ENCODE results near the gene C1orf210.

Gene C1orf210

GRCh38 chr1:43305926-43306687 lies 20.7 kb upstream of the C1orf210 start:
- no peak overlapping the region for H3K4me3 ChIP-seq (ENCODE audit: low read depth, low read length)
- TF ChIP-seq, protein P1, sequence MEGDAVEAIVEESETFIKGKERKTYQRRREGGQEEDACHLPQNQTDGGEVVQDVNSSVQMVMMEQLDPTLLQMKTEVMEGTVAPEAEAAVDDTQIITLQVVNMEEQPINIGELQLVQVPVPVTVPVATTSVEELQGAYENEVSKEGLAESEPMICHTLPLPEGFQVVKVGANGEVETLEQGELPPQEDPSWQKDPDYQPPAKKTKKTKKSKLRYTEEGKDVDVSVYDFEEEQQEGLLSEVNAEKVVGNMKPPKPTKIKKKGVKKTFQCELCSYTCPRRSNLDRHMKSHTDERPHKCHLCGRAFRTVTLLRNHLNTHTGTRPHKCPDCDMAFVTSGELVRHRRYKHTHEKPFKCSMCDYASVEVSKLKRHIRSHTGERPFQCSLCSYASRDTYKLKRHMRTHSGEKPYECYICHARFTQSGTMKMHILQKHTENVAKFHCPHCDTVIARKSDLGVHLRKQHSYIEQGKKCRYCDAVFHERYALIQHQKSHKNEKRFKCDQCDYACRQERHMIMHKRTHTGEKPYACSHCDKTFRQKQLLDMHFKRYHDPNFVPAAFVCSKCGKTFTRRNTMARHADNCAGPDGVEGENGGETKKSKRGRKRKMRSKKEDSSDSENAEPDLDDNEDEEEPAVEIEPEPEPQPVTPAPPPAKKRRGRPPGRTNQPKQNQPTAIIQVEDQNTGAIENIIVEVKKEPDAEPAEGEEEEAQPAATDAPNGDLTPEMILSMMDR (IDR thresholded peaks at IDR 0.05; ENCODE audit: low read depth, low read length) = no peak

GRCh38 chr1:43305461-43305860 lies 20.1 kb upstream of the C1orf210 start:
- TF ChIP-seq, protein P1 (IDR thresholded peaks at IDR 0.05; ENCODE audit: low read depth, low read length) = no peak
- H3K4me3 ChIP-seq (ENCODE audit: low read depth, low read length) = no peak overlapping the region

GRCh38 chr1:43304771-43305300 lies 19.5 kb upstream of the C1orf210 start:
- no peak overlapping the region for H3K4me3 ChIP-seq (ENCODE audit: low read depth, low read length)
- TF ChIP-seq, protein P1 (IDR thresholded peaks at IDR 0.05; ENCODE audit: low read depth, low read length) = no peak

- H3K4me3 ChIP-seq (ENCODE audit: low read depth, low read length) = no peak overlapping the region
- TF ChIP-seq, protein P1 (IDR thresholded peaks at IDR 0.05; ENCODE audit: low read depth, low read length) = no peak
These were observed 18.9 kb upstream of the C1orf210 start for GRCh38 chr1:43304314-43304681.

DNA sequence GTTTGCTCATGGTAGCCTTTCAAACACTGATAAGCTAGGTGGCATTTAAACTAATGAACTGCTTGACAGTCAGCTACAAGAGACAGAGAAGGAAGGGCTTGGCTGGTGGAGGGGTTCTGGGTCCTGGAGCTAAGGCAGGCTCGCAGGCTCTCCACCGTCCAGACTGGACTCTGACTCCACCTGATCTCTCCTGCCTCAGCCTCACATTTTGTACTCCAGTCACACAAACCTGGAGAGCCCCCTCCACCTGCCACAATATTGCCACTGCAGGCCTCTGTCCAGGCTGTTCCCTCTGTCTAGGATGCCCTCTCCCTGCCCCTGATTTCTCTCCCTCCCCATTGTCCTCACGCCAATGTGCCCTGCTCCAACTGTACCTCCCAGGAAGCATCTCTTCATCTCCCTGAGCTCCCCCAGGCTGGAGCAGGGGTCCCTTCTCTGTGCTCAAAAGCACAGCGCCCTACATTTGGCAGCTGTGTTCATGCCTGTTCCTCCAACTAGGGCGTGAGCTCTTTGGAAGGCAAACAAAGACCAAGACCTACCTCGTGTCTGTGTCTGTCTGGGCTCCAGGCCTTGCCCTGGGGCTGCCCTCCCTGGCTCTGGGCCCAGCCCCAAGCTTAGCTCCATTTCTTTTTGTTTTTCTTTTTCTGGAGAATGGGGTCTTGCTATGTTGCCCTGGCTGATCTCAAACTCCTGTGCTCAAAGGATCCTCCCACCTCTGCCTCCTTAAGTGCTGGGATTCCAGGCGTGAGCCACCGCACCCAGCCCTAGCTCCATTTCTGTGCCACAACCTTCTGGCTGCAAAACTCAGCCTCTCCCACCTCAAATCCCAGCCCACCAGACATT lies 18.3 kb upstream of the C1orf210 start:
- no peak overlapping the region for H3K4me3 ChIP-seq (ENCODE audit: low read depth, low read length)
- TF ChIP-seq, protein P1 (IDR thresholded peaks at IDR 0.05; ENCODE audit: low read depth, low read length) = no peak

GRCh38 chr1:43302721-43303470 lies 17.5 kb upstream of the C1orf210 start:
- no peak overlapping the region for H3K4me3 ChIP-seq (ENCODE audit: low read depth, low read length)
- TF ChIP-seq, protein P1 (IDR thresholded peaks at IDR 0.05; ENCODE audit: low read depth, low read length) = no peak
